ENCODE results near the gene NUDT1. TPM values are rescaled to one million over a fixed set of nuclear protein-coding genes. Genes with fewer than 3 reads are reported as not detected.

The NUDT1 gene
- total RNA-seq, 1 experiment from 2014 or later, result 100 TPM

DNA sequence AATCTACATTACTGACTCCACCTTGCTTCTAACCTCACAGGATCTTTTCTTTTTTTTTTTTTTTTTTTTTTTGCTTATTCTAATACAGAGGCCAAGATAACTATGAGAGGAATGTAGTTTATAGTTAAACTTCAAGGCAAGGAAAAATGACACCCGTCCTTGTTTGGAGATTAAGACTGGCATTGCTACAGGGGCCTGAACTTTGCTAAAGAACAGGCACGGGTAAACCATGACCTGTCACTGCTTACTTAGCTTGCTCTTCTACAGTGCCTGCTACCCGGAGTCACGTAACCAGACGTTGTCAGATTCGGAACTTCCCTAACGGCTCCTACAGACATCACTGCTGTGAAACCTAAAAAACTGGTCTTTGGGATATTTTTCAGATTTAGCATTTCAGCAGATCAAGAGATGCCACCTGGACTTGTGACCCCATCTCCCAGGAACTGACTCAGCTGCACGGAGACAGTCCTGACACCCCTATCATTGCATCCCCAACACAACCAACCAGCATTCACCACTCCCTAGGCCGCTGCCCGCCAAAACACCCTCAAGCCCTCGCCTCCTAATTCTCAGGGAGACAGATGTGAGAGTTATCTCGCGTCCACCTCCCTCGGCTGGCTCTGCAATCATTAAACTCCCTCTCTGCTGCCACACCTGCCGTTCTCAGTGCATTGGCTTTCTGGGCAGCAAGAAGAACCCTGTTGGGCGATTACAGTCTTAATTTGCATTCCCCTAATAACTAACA lies 36.8 kb upstream of the NUDT1 start:
- no peaks in the 10 kb centered on the region for H3K4me1 Mint-ChIP-seq
- peak; percentile 5 for DNase-seq (ENCODE audit: low spot score)
- peaks cover 31% of the 10 kb centered on the region for H3K36me3 Mint-ChIP-seq
- H3K27ac Mint-ChIP-seq, result peak overlapping the region; percentile 51; the same call in 1 of the 2 replicates
- H3K27me3 Mint-ChIP-seq (ENCODE audit: low read depth), result no peaks in the 10 kb centered on the region
- ATAC-seq, result no peak
- POLR2A ChIA-PET, result no interaction called here
- H3K4me3 Mint-ChIP-seq, result no peak overlapping the region
- H3K9me3 Mint-ChIP-seq, result no peaks in the 10 kb centered on the region
- CTCF ChIA-PET, result interaction anchor here (0.7 kb wide), 1 partner anchor 63 kb away, joined by 6 read pairs; no protein-coding TSS in a partner anchor
- TF ChIP-seq ZNF671 (CRISPR knock-in tag; IDR thresholded peaks at IDR 0.05) (no peak), ESRRA (CRISPR knock-in tag; IDR thresholded peaks at IDR 0.05; ENCODE audit: borderline replicate concordance) (no peak), JAZF1 (CRISPR knock-in tag; IDR thresholded peaks at IDR 0.05) (no peak), ZNF263 (CRISPR knock-in tag; IDR thresholded peaks at IDR 0.05; ENCODE audit: low read depth) (no peak), NR2C2 (CRISPR knock-in tag; IDR thresholded peaks at IDR 0.05) (no peak), NR1H2 (CRISPR knock-in tag; IDR thresholded peaks at IDR 0.05) (no peak), CREB1 (CRISPR knock-in tag; IDR thresholded peaks at IDR 0.05) (no peak), NR3C1 (CRISPR knock-in tag; conservative IDR thresholded peaks at IDR 0.05; ENCODE audit: low read depth) (no peak), JUN (CRISPR knock-in tag; IDR thresholded peaks at IDR 0.05) (no peak)
- TF ChIP-seq, protein P1, sequence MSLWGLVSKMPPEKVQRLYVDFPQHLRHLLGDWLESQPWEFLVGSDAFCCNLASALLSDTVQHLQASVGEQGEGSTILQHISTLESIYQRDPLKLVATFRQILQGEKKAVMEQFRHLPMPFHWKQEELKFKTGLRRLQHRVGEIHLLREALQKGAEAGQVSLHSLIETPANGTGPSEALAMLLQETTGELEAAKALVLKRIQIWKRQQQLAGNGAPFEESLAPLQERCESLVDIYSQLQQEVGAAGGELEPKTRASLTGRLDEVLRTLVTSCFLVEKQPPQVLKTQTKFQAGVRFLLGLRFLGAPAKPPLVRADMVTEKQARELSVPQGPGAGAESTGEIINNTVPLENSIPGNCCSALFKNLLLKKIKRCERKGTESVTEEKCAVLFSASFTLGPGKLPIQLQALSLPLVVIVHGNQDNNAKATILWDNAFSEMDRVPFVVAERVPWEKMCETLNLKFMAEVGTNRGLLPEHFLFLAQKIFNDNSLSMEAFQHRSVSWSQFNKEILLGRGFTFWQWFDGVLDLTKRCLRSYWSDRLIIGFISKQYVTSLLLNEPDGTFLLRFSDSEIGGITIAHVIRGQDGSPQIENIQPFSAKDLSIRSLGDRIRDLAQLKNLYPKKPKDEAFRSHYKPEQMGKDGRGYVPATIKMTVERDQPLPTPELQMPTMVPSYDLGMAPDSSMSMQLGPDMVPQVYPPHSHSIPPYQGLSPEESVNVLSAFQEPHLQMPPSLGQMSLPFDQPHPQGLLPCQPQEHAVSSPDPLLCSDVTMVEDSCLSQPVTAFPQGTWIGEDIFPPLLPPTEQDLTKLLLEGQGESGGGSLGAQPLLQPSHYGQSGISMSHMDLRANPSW (CRISPR knock-in tag; conservative IDR thresholded peaks at IDR 0.05; ENCODE audit: low read depth), result no peak
- TF ChIP-seq, protein P2, sequence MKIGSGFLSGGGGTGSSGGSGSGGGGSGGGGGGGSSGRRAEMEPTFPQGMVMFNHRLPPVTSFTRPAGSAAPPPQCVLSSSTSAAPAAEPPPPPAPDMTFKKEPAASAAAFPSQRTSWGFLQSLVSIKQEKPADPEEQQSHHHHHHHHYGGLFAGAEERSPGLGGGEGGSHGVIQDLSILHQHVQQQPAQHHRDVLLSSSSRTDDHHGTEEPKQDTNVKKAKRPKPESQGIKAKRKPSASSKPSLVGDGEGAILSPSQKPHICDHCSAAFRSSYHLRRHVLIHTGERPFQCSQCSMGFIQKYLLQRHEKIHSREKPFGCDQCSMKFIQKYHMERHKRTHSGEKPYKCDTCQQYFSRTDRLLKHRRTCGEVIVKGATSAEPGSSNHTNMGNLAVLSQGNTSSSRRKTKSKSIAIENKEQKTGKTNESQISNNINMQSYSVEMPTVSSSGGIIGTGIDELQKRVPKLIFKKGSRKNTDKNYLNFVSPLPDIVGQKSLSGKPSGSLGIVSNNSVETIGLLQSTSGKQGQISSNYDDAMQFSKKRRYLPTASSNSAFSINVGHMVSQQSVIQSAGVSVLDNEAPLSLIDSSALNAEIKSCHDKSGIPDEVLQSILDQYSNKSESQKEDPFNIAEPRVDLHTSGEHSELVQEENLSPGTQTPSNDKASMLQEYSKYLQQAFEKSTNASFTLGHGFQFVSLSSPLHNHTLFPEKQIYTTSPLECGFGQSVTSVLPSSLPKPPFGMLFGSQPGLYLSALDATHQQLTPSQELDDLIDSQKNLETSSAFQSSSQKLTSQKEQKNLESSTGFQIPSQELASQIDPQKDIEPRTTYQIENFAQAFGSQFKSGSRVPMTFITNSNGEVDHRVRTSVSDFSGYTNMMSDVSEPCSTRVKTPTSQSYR (CRISPR knock-in tag; IDR thresholded peaks at IDR 0.05), result no peak
- TF ChIP-seq, protein P3, sequence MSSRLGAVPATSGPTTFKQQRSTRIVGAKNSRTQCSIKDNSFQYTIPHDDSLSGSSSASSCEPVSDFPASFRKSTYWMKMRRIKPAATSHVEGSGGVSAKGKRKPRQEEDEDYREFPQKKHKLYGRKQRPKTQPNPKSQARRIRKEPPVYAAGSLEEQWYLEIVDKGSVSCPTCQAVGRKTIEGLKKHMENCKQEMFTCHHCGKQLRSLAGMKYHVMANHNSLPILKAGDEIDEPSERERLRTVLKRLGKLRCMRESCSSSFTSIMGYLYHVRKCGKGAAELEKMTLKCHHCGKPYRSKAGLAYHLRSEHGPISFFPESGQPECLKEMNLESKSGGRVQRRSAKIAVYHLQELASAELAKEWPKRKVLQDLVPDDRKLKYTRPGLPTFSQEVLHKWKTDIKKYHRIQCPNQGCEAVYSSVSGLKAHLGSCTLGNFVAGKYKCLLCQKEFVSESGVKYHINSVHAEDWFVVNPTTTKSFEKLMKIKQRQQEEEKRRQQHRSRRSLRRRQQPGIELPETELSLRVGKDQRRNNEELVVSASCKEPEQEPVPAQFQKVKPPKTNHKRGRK (CRISPR knock-in tag; IDR thresholded peaks at IDR 0.05; ENCODE audit: borderline replicate concordance), result no peak
- TF ChIP-seq, protein P4, sequence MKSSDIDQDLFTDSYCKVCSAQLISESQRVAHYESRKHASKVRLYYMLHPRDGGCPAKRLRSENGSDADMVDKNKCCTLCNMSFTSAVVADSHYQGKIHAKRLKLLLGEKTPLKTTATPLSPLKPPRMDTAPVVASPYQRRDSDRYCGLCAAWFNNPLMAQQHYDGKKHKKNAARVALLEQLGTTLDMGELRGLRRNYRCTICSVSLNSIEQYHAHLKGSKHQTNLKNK (CRISPR knock-in tag; IDR thresholded peaks at IDR 0.05), result no peak
- TF ChIP-seq, protein P5, sequence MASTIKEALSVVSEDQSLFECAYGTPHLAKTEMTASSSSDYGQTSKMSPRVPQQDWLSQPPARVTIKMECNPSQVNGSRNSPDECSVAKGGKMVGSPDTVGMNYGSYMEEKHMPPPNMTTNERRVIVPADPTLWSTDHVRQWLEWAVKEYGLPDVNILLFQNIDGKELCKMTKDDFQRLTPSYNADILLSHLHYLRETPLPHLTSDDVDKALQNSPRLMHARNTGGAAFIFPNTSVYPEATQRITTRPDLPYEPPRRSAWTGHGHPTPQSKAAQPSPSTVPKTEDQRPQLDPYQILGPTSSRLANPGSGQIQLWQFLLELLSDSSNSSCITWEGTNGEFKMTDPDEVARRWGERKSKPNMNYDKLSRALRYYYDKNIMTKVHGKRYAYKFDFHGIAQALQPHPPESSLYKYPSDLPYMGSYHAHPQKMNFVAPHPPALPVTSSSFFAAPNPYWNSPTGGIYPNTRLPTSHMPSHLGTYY (CRISPR knock-in tag; IDR thresholded peaks at IDR 0.05), result no peak
- TF ChIP-seq, protein P6, sequence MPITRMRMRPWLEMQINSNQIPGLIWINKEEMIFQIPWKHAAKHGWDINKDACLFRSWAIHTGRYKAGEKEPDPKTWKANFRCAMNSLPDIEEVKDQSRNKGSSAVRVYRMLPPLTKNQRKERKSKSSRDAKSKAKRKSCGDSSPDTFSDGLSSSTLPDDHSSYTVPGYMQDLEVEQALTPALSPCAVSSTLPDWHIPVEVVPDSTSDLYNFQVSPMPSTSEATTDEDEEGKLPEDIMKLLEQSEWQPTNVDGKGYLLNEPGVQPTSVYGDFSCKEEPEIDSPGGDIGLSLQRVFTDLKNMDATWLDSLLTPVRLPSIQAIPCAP (CRISPR knock-in tag; IDR thresholded peaks at IDR 0.05), result no peak
- TF ChIP-seq, protein P7, sequence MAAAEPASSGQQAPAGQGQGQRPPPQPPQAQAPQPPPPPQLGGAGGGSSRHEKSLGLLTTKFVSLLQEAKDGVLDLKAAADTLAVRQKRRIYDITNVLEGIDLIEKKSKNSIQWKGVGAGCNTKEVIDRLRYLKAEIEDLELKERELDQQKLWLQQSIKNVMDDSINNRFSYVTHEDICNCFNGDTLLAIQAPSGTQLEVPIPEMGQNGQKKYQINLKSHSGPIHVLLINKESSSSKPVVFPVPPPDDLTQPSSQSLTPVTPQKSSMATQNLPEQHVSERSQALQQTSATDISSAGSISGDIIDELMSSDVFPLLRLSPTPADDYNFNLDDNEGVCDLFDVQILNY (CRISPR knock-in tag; IDR thresholded peaks at IDR 0.05), result no peak
- TF ChIP-seq, protein P8, sequence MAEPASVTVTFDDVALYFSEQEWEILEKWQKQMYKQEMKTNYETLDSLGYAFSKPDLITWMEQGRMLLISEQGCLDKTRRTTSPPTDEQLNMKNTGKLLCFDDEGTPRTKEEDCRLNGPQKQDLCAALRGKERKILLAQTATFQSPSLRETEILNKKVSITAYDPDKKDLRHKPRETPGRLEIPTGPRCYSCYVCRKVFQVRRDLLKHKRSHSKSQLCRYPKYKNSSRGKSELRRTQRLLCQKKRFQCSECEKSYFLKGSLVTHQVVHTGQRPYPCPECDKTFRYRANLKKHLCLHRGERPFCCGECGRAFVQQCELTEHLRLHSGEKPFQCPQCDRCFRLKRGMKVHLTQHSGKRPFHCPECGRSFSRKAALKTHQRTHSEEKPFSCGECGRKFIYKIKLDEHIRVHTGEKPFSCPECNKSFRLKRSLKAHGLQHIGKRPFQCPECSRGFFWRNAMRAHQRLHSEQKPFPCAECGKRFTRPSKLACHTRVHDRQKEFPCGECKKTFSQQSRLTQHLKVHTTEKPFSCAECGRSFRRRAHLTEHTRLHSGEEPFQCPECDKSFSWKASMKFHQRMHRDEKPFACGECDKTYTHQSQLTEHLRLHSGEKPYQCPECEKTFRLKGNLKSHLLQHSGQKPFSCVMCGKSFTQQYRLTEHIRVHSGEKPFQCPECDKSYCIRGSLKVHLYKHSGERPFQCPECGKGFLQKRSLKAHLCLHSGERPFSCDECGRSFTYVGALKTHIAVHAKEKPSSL (CRISPR knock-in tag; conservative IDR thresholded peaks at IDR 0.05), result no peak
- TF ChIP-seq, protein P9, sequence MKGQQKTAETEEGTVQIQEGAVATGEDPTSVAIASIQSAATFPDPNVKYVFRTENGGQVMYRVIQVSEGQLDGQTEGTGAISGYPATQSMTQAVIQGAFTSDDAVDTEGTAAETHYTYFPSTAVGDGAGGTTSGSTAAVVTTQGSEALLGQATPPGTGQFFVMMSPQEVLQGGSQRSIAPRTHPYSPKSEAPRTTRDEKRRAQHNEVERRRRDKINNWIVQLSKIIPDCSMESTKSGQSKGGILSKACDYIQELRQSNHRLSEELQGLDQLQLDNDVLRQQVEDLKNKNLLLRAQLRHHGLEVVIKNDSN (CRISPR knock-in tag; IDR thresholded peaks at IDR 0.05), result no peak
- TF ChIP-seq, protein P10, sequence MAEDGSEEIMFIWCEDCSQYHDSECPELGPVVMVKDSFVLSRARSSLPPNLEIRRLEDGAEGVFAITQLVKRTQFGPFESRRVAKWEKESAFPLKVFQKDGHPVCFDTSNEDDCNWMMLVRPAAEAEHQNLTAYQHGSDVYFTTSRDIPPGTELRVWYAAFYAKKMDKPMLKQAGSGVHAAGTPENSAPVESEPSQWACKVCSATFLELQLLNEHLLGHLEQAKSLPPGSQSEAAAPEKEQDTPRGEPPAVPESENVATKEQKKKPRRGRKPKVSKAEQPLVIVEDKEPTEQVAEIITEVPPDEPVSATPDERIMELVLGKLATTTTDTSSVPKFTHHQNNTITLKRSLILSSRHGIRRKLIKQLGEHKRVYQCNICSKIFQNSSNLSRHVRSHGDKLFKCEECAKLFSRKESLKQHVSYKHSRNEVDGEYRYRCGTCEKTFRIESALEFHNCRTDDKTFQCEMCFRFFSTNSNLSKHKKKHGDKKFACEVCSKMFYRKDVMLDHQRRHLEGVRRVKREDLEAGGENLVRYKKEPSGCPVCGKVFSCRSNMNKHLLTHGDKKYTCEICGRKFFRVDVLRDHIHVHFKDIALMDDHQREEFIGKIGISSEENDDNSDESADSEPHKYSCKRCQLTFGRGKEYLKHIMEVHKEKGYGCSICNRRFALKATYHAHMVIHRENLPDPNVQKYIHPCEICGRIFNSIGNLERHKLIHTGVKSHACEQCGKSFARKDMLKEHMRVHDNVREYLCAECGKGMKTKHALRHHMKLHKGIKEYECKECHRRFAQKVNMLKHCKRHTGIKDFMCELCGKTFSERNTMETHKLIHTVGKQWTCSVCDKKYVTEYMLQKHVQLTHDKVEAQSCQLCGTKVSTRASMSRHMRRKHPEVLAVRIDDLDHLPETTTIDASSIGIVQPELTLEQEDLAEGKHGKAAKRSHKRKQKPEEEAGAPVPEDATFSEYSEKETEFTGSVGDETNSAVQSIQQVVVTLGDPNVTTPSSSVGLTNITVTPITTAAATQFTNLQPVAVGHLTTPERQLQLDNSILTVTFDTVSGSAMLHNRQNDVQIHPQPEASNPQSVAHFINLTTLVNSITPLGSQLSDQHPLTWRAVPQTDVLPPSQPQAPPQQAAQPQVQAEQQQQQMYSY (CRISPR knock-in tag; IDR thresholded peaks at IDR 0.05), result no peak
